IMR-90 (cell line): ENCODE measurements around the gene C4orf17. TPM values are rescaled to one million over a fixed set of nuclear protein-coding genes. Genes with fewer than 3 reads are reported as not detected.

Experiments
- ATAC-seq: fragments of 200-7000 bp; cut with Tn5 transposase; 2 replicates; pipeline ENCODE4 v1.9.1; 2020; ENCODE audit warnings: low read depth, mild to moderate bottlenecking, moderate library complexity
- BruUV-seq: library from RNA; stranded (reverse); fragments of 400-500 nt; replicated peaks from 2 replicates; lab custom pipeline; 2021; lab: Mats Ljungman, UMichigan
- CTCF ChIA-PET: fragments of 300-600 bp; formaldehyde crosslinking; extraction: SDS; loops from one replicate; lab custom pipeline; 2021; ENCODE audit warnings: antibody characterized with exemption; lab: Yijun Ruan, JAX
- POLR2A ChIA-PET: fragments of 300-600 bp; sonication (Branson Sonifier 250); formaldehyde crosslinking; loops from one replicate; lab custom pipeline; 2022; ENCODE audit warnings: antibody characterized with exemption; ENCODE audit not compliant: unreplicated experiment; lab: Charles Lee
- DNase-seq: peaks from one replicate; pipeline ENCODE4 v3.0.0; 2013
- H2AFZ ChIP-seq: replicated peaks from 2 replicates; pipeline ENCODE3; 2013; ENCODE audit warnings: low read length, mild to moderate bottlenecking; ENCODE audit not compliant: poor library complexity
- H2AK5ac ChIP-seq: 2 replicates; pipeline ENCODE4 v1.6.1; 2013; ENCODE audit warnings: low read depth, low read length, inconsistent platforms
- H2AK9ac ChIP-seq: replicated peaks from 2 replicates; pipeline ENCODE3; 2013; ENCODE audit warnings: mild to moderate bottlenecking, low read depth, low read length, moderate library complexity; ENCODE audit not compliant: poor library complexity
- H2BK120ac ChIP-seq: 2 replicates; pipeline ENCODE4 v1.6.1; 2013; ENCODE audit warnings: low read depth, low read length, inconsistent platforms
- H2BK15ac ChIP-seq: 3 replicates; pipeline ENCODE4 v1.6.1; 2013; ENCODE audit warnings: low read depth, low read length, inconsistent platforms
- H2BK20ac ChIP-seq: 2 replicates; pipeline ENCODE4 v1.6.1; 2013; ENCODE audit warnings: low read depth, mild to moderate bottlenecking, inconsistent platforms, low read length, moderate library complexity
- H2BK5ac ChIP-seq: 2 replicates; pipeline ENCODE4 v1.6.1; 2013; ENCODE audit warnings: mild to moderate bottlenecking, low read depth, low read length, inconsistent platforms; ENCODE audit not compliant: poor library complexity, severe bottlenecking
- H3K14ac ChIP-seq: replicated peaks from 2 replicates; pipeline ENCODE4 v1.6.1; 2013; ENCODE audit warnings: low read depth, low read length, inconsistent platforms
- H3K18ac ChIP-seq: 2 replicates; pipeline ENCODE4 v1.6.1; 2013; ENCODE audit warnings: low read depth, low read length, control low read depth
- H3K23ac ChIP-seq: 2 replicates; pipeline ENCODE4 v1.6.1; 2013; ENCODE audit warnings: low read depth, low read length, inconsistent platforms
- H3K27ac ChIP-seq: 2 replicates; pipeline ENCODE4 v1.5.1; 2013; ENCODE audit warnings: mild to moderate bottlenecking, control low read depth, low read length; ENCODE audit not compliant: insufficient read depth
- H3K27me3 ChIP-seq: 2 replicates; pipeline ENCODE4 v1.6.1; 2013; ENCODE audit warnings: low read length; ENCODE audit not compliant: control insufficient read depth, insufficient read depth
- H3K36me3 ChIP-seq: 2 replicates; pipeline ENCODE4 v1.6.1; 2013; ENCODE audit warnings: low read length, mixed read lengths; ENCODE audit not compliant: control insufficient read depth, insufficient read depth
- H3K4ac ChIP-seq: 2 replicates; pipeline ENCODE4 v1.6.1; 2013; ENCODE audit warnings: low read depth, low read length, inconsistent platforms
- H3K4me1 ChIP-seq: 2 replicates; pipeline ENCODE4 v1.6.1; 2013; ENCODE audit warnings: low read length, mixed read lengths; ENCODE audit not compliant: control insufficient read depth, insufficient read depth
- H3K4me2 ChIP-seq: 2 replicates; pipeline ENCODE4 v1.6.1; 2013; ENCODE audit warnings: low read depth, mild to moderate bottlenecking, control low read depth, low read length, moderate library complexity
- H3K4me3 ChIP-seq: 2 replicates; pipeline ENCODE4 v1.5.1; 2013; ENCODE audit warnings: low read depth, mild to moderate bottlenecking, control low read depth, low read length, moderate library complexity; ENCODE audit not compliant: insufficient read depth
- H3K56ac ChIP-seq: 2 replicates; pipeline ENCODE4 v1.6.1; 2013; ENCODE audit warnings: low read length, inconsistent platforms; ENCODE audit not compliant: insufficient read depth; ENCODE audit errors: extremely low read depth
- H3K79me1 ChIP-seq, 2 experiments: 2 replicates each; pipeline ENCODE4 v1.6.1; 2013; ENCODE audit warnings: low read length in 2 of 2, inconsistent platforms in 1 of 2, low read depth in 1 of 2
- H3K9ac ChIP-seq: 2 replicates; pipeline ENCODE4 v1.6.1; 2013; ENCODE audit warnings: low read depth, low read length, control low read depth
- H3K9me1 ChIP-seq: 2 replicates; pipeline ENCODE4 v1.6.1; 2013; ENCODE audit warnings: low read length, inconsistent platforms; ENCODE audit not compliant: insufficient read depth
- H3K9me3 ChIP-seq: 2 replicates; pipeline ENCODE4 v1.6.1; 2013; ENCODE audit warnings: low read length; ENCODE audit not compliant: control insufficient read depth, insufficient read depth
- H4K20me1 ChIP-seq: 2 replicates; pipeline ENCODE4 v1.6.1; 2013; ENCODE audit warnings: low read length, inconsistent platforms; ENCODE audit not compliant: insufficient read depth
- H4K5ac ChIP-seq: 2 replicates; pipeline ENCODE4 v1.6.1; 2013; ENCODE audit warnings: mild to moderate bottlenecking, low read depth, low read length, control low read depth
- H4K8ac ChIP-seq, 2 experiments: 2 replicates each; pipeline ENCODE4 v1.6.1; 2013; ENCODE audit warnings: low read depth in 2 of 2, low read length in 2 of 2, control low read depth in 1 of 2, inconsistent platforms in 1 of 2
- H4K91ac ChIP-seq: 2 replicates; pipeline ENCODE4 v1.6.1; 2013; ENCODE audit warnings: low read depth, low read length, inconsistent platforms; ENCODE audit not compliant: insufficient read depth
- BHLHE40 ChIP-seq: fragments of 150-350 bp; IDR thresholded peaks from 2 replicates; pipeline ENCODE4 v1.6.1; 2016; ENCODE audit warnings: mild to moderate bottlenecking, low read depth, low read length
- CEBPB ChIP-seq: IDR thresholded peaks from 2 replicates; pipeline ENCODE4 v1.6.1; 2012; ENCODE audit warnings: low read depth, low read length, improper control_type of control experiment
- CHD1 ChIP-seq: IDR thresholded peaks from 2 replicates; pipeline ENCODE4 v1.6.1; 2012; ENCODE audit warnings: low read depth, low read length, improper control_type of control experiment
- FOS ChIP-seq: fragments of 150-350 bp; IDR thresholded peaks from 2 replicates; pipeline ENCODE4 v1.6.1; 2016; ENCODE audit warnings: low read depth, low read length
- MAFK ChIP-seq: IDR thresholded peaks from 2 replicates; pipeline ENCODE4 v1.6.1; 2012; ENCODE audit warnings: low read depth, low read length, improper control_type of control experiment
- MAZ ChIP-seq: IDR thresholded peaks from 2 replicates; pipeline ENCODE4 v1.6.1; 2012; ENCODE audit warnings: low read depth, mild to moderate bottlenecking, low read length, improper control_type of control experiment, moderate library complexity, borderline replicate concordance
- MXI1 ChIP-seq: IDR thresholded peaks from 2 replicates; pipeline ENCODE4 v1.6.1; 2012; ENCODE audit warnings: low read depth, mild to moderate bottlenecking, low read length, moderate library complexity, borderline replicate concordance
- NFE2L2 ChIP-seq: fragments of 150-350 bp; IDR thresholded peaks from 2 replicates; pipeline ENCODE4 v1.6.1; 2016; ENCODE audit warnings: low read depth, mild to moderate bottlenecking, low read length
- POLR2A ChIP-seq: IDR thresholded peaks from 2 replicates; pipeline ENCODE4 v1.6.1; 2012; ENCODE audit warnings: mild to moderate bottlenecking, low read depth, low read length
- RAD21 ChIP-seq: IDR thresholded peaks from 2 replicates; pipeline ENCODE4 v1.6.1; 2012; ENCODE audit warnings: low read length, improper control_type of control experiment
- RCOR1 ChIP-seq: IDR thresholded peaks from 2 replicates; pipeline ENCODE4 v1.6.1; 2012; ENCODE audit warnings: mild to moderate bottlenecking, low read length, improper control_type of control experiment; ENCODE audit not compliant: insufficient replicate concordance
- RFX5 ChIP-seq: IDR thresholded peaks from 2 replicates; pipeline ENCODE4 v1.8.0; 2012; ENCODE audit warnings: low read depth, mild to moderate bottlenecking, low read length, moderate library complexity
- SMC3 ChIP-seq: fragments of 150-350 bp; IDR thresholded peaks from 2 replicates; pipeline ENCODE4 v1.6.1; 2016; ENCODE audit warnings: low read depth, mild to moderate bottlenecking, antibody characterized with exemption, low read length, moderate library complexity
- WGBS, 2 experiments: methylation state at CpG; one replicate each; pipeline versions ENCODE4 v1.1.5 to v1.1.7; 2013; ENCODE audit warnings: missing lambda C conversion rate in 2 of 2; ENCODE audit not compliant: insufficient read length in 1 of 2; ENCODE audit errors: extremely low coverage in 2 of 2; 5-methylcytosine and 5-hydroxymethylcytosine counted together
- dilution Hi-C: fragments of 300-500 bp; cut with HindIII; formaldehyde crosslinking; loops from one replicate; pipeline ENCODE4 v1.14.3; 2018; ENCODE audit warnings: low sequenced_read_pairs; ENCODE audit not compliant: unreplicated experiment
- in situ Hi-C: fragments of 300-500 bp; cut with MboI; formaldehyde crosslinking; loops from 3 replicates; pipeline ENCODE4 v1.14.3; 2019; ENCODE audit warnings: low sequenced_read_pairs, inconsistent platforms, mixed read lengths
- intact Hi-C: fragments of 100-400 bp; cut with micrococcal nuclease; formaldehyde crosslinking; loops from 2 replicates; pipeline ENCODE4 v1.10.0; 2022
- polyA plus RNA-seq, 3 experiments: library from polyadenylated mRNA; depleted of rRNA; stranded (reverse); fragments of >200 nt; gene quantifications; 2 replicates each; pipeline ENCODE4 v1.2.3, GENCODE V29; 2012; ENCODE audit warnings: low replicate concordance in 1 of 3
- total RNA-seq: library from RNA; depleted of rRNA; stranded (reverse); fragments of >200 nt; gene quantifications from 2 replicates; pipeline ENCODE4 v1.2.3, GENCODE V29; 2012
- TF ChIP-seq, protein P1 (sequence below): fragments of 150-350 bp; IDR thresholded peaks from 2 replicates; pipeline ENCODE4 v1.6.1; 2017; ENCODE audit warnings: mild to moderate bottlenecking, antibody characterized with exemption, low read length, low read depth
- TF ChIP-seq, protein P2 (sequence below): conservative IDR thresholded peaks from 2 replicates; pipeline ENCODE4 v1.5.1; 2012; ENCODE audit warnings: mild to moderate bottlenecking, low read depth, low read length, improper control_type of control experiment
- TF ChIP-seq, protein P3 (sequence below): fragments of 150-350 bp; IDR thresholded peaks from 2 replicates; pipeline ENCODE4 v1.6.1; 2016; ENCODE audit warnings: low read depth, mild to moderate bottlenecking, low read length, moderate library complexity, borderline replicate concordance

The C4orf17 gene
- total and polyA plus RNA-seq, 2 of the 4 experiments (the other 2 are of a cell fraction): not detected

DNA sequence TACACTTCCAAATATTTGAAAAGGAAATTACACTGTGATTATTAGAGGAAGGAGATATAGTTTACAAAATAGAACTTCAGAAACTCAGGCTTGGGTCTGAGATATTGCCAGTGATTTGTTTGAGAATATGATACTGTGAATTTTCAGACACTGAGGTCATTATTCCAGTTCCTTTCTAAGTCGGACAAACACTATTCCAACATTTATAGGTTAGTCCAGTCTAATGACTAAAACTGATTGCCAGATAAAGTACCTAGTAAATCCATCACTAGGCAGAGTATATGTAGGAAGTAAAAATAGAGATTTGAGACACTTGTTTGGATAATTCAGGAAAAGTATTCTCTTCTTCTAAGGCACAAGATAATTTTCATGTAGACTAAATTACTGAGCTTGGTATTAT, 77.0 kb downstream of the C4orf17 start:
- BruUV-seq: no TSS peak
- H2AFZ ChIP-seq: no peak overlapping the region
- in situ Hi-C loops (no loop called here), intact Hi-C loops (no loop called here), dilution Hi-C loops (no loop called here)
- H3K18ac ChIP-seq: no peak overlapping the region
- no peak overlapping the region for H2BK20ac ChIP-seq
- no peak overlapping the region for H2BK120ac ChIP-seq
- H3K27ac ChIP-seq: no peak overlapping the region
- H3K27me3 ChIP-seq: no peaks in the 10 kb centered on the region
- no peak overlapping the region for H2BK15ac ChIP-seq
- no peaks in the 10 kb centered on the region for H3K9me1 ChIP-seq
- CTCF ChIA-PET: no interaction called here
- TF ChIP-seq RFX5: no peak
- TF ChIP-seq CHD1: no peak
- TF ChIP-seq SMC3: no peak
- no peak for TF ChIP-seq CEBPB
- no peak for TF ChIP-seq RAD21
- TF ChIP-seq, protein P1, sequence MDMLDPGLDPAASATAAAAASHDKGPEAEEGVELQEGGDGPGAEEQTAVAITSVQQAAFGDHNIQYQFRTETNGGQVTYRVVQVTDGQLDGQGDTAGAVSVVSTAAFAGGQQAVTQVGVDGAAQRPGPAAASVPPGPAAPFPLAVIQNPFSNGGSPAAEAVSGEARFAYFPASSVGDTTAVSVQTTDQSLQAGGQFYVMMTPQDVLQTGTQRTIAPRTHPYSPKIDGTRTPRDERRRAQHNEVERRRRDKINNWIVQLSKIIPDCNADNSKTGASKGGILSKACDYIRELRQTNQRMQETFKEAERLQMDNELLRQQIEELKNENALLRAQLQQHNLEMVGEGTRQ: no peak
- no peak for TF ChIP-seq MAFK
- TF ChIP-seq, protein P2, sequence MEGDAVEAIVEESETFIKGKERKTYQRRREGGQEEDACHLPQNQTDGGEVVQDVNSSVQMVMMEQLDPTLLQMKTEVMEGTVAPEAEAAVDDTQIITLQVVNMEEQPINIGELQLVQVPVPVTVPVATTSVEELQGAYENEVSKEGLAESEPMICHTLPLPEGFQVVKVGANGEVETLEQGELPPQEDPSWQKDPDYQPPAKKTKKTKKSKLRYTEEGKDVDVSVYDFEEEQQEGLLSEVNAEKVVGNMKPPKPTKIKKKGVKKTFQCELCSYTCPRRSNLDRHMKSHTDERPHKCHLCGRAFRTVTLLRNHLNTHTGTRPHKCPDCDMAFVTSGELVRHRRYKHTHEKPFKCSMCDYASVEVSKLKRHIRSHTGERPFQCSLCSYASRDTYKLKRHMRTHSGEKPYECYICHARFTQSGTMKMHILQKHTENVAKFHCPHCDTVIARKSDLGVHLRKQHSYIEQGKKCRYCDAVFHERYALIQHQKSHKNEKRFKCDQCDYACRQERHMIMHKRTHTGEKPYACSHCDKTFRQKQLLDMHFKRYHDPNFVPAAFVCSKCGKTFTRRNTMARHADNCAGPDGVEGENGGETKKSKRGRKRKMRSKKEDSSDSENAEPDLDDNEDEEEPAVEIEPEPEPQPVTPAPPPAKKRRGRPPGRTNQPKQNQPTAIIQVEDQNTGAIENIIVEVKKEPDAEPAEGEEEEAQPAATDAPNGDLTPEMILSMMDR: no peak
- TF ChIP-seq NFE2L2: no peak
- TF ChIP-seq RCOR1: no peak
- TF ChIP-seq MAZ: no peak
- TF ChIP-seq POLR2A: no peak
- TF ChIP-seq BHLHE40: no peak
- TF ChIP-seq MXI1: no peak
- TF ChIP-seq FOS: no peak
- TF ChIP-seq, protein P3, sequence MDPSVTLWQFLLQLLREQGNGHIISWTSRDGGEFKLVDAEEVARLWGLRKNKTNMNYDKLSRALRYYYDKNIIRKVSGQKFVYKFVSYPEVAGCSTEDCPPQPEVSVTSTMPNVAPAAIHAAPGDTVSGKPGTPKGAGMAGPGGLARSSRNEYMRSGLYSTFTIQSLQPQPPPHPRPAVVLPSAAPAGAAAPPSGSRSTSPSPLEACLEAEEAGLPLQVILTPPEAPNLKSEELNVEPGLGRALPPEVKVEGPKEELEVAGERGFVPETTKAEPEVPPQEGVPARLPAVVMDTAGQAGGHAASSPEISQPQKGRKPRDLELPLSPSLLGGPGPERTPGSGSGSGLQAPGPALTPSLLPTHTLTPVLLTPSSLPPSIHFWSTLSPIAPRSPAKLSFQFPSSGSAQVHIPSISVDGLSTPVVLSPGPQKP: no peak
- no peak overlapping the region for H3K4ac ChIP-seq
- H2AK5ac ChIP-seq: no peak overlapping the region
- H3K4me2 ChIP-seq: no peak overlapping the region
- no peak overlapping the region for H3K9ac ChIP-seq
- ATAC-seq: no peak
- no peak overlapping the region for H3K4me3 ChIP-seq
- H3K79me1 ChIP-seq: no peaks in the 10 kb centered on the region
- H3K14ac ChIP-seq: no peak overlapping the region
- H2AK9ac ChIP-seq: no peak overlapping the region
- no peaks in the 10 kb centered on the region for H3K4me1 ChIP-seq
- no peak for DNase-seq
- no peak overlapping the region for H4K8ac ChIP-seq
- H4K5ac ChIP-seq: no peak overlapping the region
- no peaks in the 10 kb centered on the region for H3K36me3 ChIP-seq
- POLR2A ChIA-PET: no interaction called here
- no peak overlapping the region for H4K91ac ChIP-seq
- H3K56ac ChIP-seq: no peak overlapping the region
- no peaks in the 10 kb centered on the region for H4K20me1 ChIP-seq
- no peak overlapping the region for H3K23ac ChIP-seq
- H3K9me3 ChIP-seq: no peaks in the 10 kb centered on the region
- no peak overlapping the region for H2BK5ac ChIP-seq
- WGBS, 2 experiments: no CpG with 5 or more reads among the region's 1 CpG
